Trophoblast cell (in vitro differentiated cells and primary cell): ENCODE measurements around the gene AHDC1.
A peak's percentile ranks its signal among the peaks of the same experiment; 100 is the strongest.

Experiments
- DNase-seq, 2 donors: peaks; one replicate each; pipeline ENCODE4 v3.0.0-alpha.2; 2016
- H2AFZ ChIP-seq: 2 replicates; pipeline ENCODE4 v1.6.1; 2013; ENCODE audit warnings: low read length, moderate library complexity, mild to moderate bottlenecking; ENCODE audit not compliant: insufficient read depth, poor library complexity
- H2AK5ac ChIP-seq: 2 replicates; pipeline ENCODE4 v1.6.1; 2013; ENCODE audit warnings: mild to moderate bottlenecking, low read length
- H2BK120ac ChIP-seq: 2 replicates; pipeline ENCODE4 v1.6.1; 2013; ENCODE audit warnings: low read length, mild to moderate bottlenecking, moderate library complexity; ENCODE audit not compliant: insufficient read depth, poor library complexity
- H2BK12ac ChIP-seq: 2 replicates; pipeline ENCODE4 v1.6.1; 2013; ENCODE audit warnings: mild to moderate bottlenecking, low read length, moderate library complexity
- H2BK5ac ChIP-seq: 2 replicates; pipeline ENCODE4 v1.6.1; 2013; ENCODE audit warnings: low read length, low read depth, moderate library complexity, mild to moderate bottlenecking; ENCODE audit not compliant: poor library complexity
- H3K14ac ChIP-seq: 2 replicates; pipeline ENCODE4 v1.6.1; 2013; ENCODE audit warnings: mild to moderate bottlenecking, low read length
- H3K18ac ChIP-seq: 2 replicates; pipeline ENCODE4 v1.6.1; 2013; ENCODE audit warnings: mild to moderate bottlenecking, low read length
- H3K23ac ChIP-seq: 2 replicates; pipeline ENCODE4 v1.6.1; 2013; ENCODE audit warnings: low read length
- H3K27ac ChIP-seq: 2 replicates; pipeline ENCODE4 v1.5.1; 2013; ENCODE audit warnings: low read depth, mild to moderate bottlenecking, inconsistent platforms, low read length, moderate library complexity
- H3K27me3 ChIP-seq: 2 replicates; pipeline ENCODE4 v1.6.1; 2013; ENCODE audit warnings: inconsistent platforms, mild to moderate bottlenecking, low read length, moderate library complexity; ENCODE audit not compliant: insufficient read depth
- H3K36me3 ChIP-seq, 2 experiments: 1 replicate in 1 of 2; 2 replicates in 1 of 2; pipeline ENCODE4 v1.6.1; 2013; ENCODE audit warnings: low read length in 2 of 2, mild to moderate bottlenecking in 2 of 2, moderate library complexity in 1 of 2; ENCODE audit not compliant: insufficient read depth in 2 of 2, control insufficient read depth in 1 of 2
- H3K4ac ChIP-seq: 2 replicates; pipeline ENCODE4 v1.6.1; 2013; ENCODE audit warnings: low read depth, mild to moderate bottlenecking, low read length, moderate library complexity
- H3K4me1 ChIP-seq, 2 experiments: 1 replicate in 1 of 2; 2 replicates in 1 of 2; pipeline ENCODE4 v1.6.1; 2013; ENCODE audit warnings: low read length in 2 of 2, mild to moderate bottlenecking in 2 of 2, moderate library complexity in 1 of 2; ENCODE audit not compliant: insufficient read depth in 2 of 2, control insufficient read depth in 1 of 2
- H3K4me2 ChIP-seq: 2 replicates; pipeline ENCODE4 v1.6.1; 2013; ENCODE audit warnings: inconsistent platforms, mild to moderate bottlenecking, low read length, moderate library complexity
- H3K4me3 ChIP-seq: 2 replicates; pipeline ENCODE4 v1.5.1; 2013; ENCODE audit warnings: mild to moderate bottlenecking, low read depth, low read length, inconsistent platforms
- H3K79me1 ChIP-seq: one replicate; pipeline ENCODE4 v1.6.1; 2013; ENCODE audit warnings: low read length
- H3K79me2 ChIP-seq: 2 replicates; pipeline ENCODE4 v1.6.1; 2013; ENCODE audit warnings: low read length, mild to moderate bottlenecking; ENCODE audit not compliant: control insufficient read depth, insufficient read depth, poor library complexity
- H3K9ac ChIP-seq: 2 replicates; pipeline ENCODE4 v1.6.1; 2013; ENCODE audit warnings: mild to moderate bottlenecking, low read length
- H3K9me3 ChIP-seq: 2 replicates; pipeline ENCODE4 v1.6.1; 2013; ENCODE audit warnings: low read depth, mild to moderate bottlenecking, control low read depth, inconsistent platforms, low read length; ENCODE audit not compliant: insufficient read depth
- H4K12ac ChIP-seq: 2 replicates; pipeline ENCODE4 v1.6.1; 2013; ENCODE audit warnings: low read depth, mild to moderate bottlenecking, low read length, moderate library complexity
- H4K8ac ChIP-seq: 2 replicates; pipeline ENCODE4 v1.6.1; 2013; ENCODE audit warnings: low read depth, mild to moderate bottlenecking, low read length, moderate library complexity
- H4K91ac ChIP-seq: one replicate; pipeline ENCODE4 v1.6.1; 2013; ENCODE audit warnings: low read depth, mild to moderate bottlenecking, low read length, moderate library complexity
- WGBS: extraction: QIAGEN DNeasy Blood & Tissue Kit; methylation state at CpG from one replicate; pipeline ENCODE4 v1.1.7; 2013; ENCODE audit warnings: missing lambda C conversion rate; ENCODE audit not compliant: insufficient read length, insufficient coverage; ENCODE audit errors: extremely low coverage; 5-methylcytosine and 5-hydroxymethylcytosine counted together

Gene AHDC1

GRCh38 chr1:27607239-27607804 lies 3.4 kb upstream of the AHDC1 start:
- peak overlapping the region; percentile 88 for H2BK120ac ChIP-seq
- peaks cover 14% of the 10 kb centered on the region for H3K79me2 ChIP-seq
- H4K12ac ChIP-seq = no peak overlapping the region
- no peaks in the 10 kb centered on the region for H3K36me3 ChIP-seq
- no peak overlapping the region for H3K9ac ChIP-seq
- peaks cover 35% of the 10 kb centered on the region for H3K79me1 ChIP-seq
- peak overlapping the region; percentile 41 for H3K4ac ChIP-seq
- H3K4me2 ChIP-seq = peak overlapping the region; percentile 46
- no peak overlapping the region for H3K23ac ChIP-seq
- H3K18ac ChIP-seq = peak overlapping the region; percentile 58
- WGBS = no CpG with 5 or more reads among the region's 11 CpGs
- peak overlapping the region; percentile 38 for H2AK5ac ChIP-seq
- H2BK12ac ChIP-seq = peak overlapping the region; percentile 85
- H3K14ac ChIP-seq = peak overlapping the region; percentile 44
- peak overlapping the region; percentile 90 for H2BK5ac ChIP-seq
- H4K91ac ChIP-seq = peak overlapping the region; percentile 78
- H4K8ac ChIP-seq = peak overlapping the region; percentile 12
- peaks cover 2% of the 10 kb centered on the region for H3K9me3 ChIP-seq
- H3K4me1 ChIP-seq = peaks cover 30% of the 10 kb centered on the region in 2 experiments
- H2AFZ ChIP-seq = no peak overlapping the region
- no peak for DNase-seq
- H3K4me3 ChIP-seq = no peak overlapping the region
- no peaks in the 10 kb centered on the region for H3K27me3 ChIP-seq
- peak overlapping the region; percentile 84 for H3K27ac ChIP-seq

- peaks cover 2% of the 10 kb centered on the region for H3K9me3 ChIP-seq
- no peak for DNase-seq
Observed at GRCh38 chr1:27606708-27607238, 2.8 kb upstream of the AHDC1 start.

GRCh38 chr1:27605796-27606707 lies 2.1 kb upstream of the AHDC1 start:
- Histone ChIP-seq H4K91ac (peak overlapping the region; percentile 67), H3K23ac (no peak overlapping the region), H3K18ac (no peak overlapping the region), H3K9me3 (peaks cover 2% of the 10 kb centered on the region), H2AK5ac (peak overlapping the region; percentile 25), H3K4me3 (no peak overlapping the region), H2BK5ac (peak overlapping the region; percentile 14), H3K4me1 (peaks cover 38 to 39% of the 10 kb centered on the region in 2 experiments), H4K12ac (no peak overlapping the region), H3K9ac (no peak overlapping the region), H2BK12ac (peak overlapping the region; percentile 85), H3K4ac (no peak overlapping the region), H3K27me3 (no peaks in the 10 kb centered on the region), H2BK120ac (peak overlapping the region; percentile 88), H4K8ac (no peak overlapping the region), H2AFZ (no peak overlapping the region), H3K14ac (no peak overlapping the region), H3K4me2 (peak overlapping the region; percentile 46), H3K27ac (peak overlapping the region; percentile 84), H3K79me1 (peaks cover 42% of the 10 kb centered on the region), H3K79me2 (peaks cover 25% of the 10 kb centered on the region), H3K36me3 (peaks cover 0 to 3% of the 10 kb centered on the region in 2 experiments)
- peak in 1 of 2 donors; percentile 62 for DNase-seq
- no CpG with 5 or more reads among the region's 11 CpGs for WGBS

More at GRCh38 chr1:27606708-27607238, 2.8 kb upstream of the AHDC1 start:
- H3K27ac ChIP-seq = peak overlapping the region; percentile 84
- peak overlapping the region; percentile 46 for H3K4me2 ChIP-seq
- WGBS = no CpG with 5 or more reads among the region's 3 CpGs
- H3K27me3 ChIP-seq = no peaks in the 10 kb centered on the region
- H2BK120ac ChIP-seq = peak overlapping the region; percentile 88
- peak overlapping the region; percentile 12 for H4K8ac ChIP-seq
- peak overlapping the region; percentile 90 for H2BK5ac ChIP-seq
- H3K4ac ChIP-seq = peak overlapping the region; percentile 41
- H2BK12ac ChIP-seq = peak overlapping the region; percentile 85
- H3K4me1 ChIP-seq = peaks cover 32 to 33% of the 10 kb centered on the region in 2 experiments
- H4K91ac ChIP-seq = peak overlapping the region; percentile 78
- H2AFZ ChIP-seq = no peak overlapping the region
- peaks cover 40% of the 10 kb centered on the region for H3K79me1 ChIP-seq
- H3K4me3 ChIP-seq = no peak overlapping the region
- H3K79me2 ChIP-seq = peaks cover 19% of the 10 kb centered on the region
- no peak overlapping the region for H3K23ac ChIP-seq
- peak overlapping the region; percentile 38 for H2AK5ac ChIP-seq
- peak overlapping the region; percentile 58 for H3K18ac ChIP-seq
- H3K9ac ChIP-seq = no peak overlapping the region
- H3K14ac ChIP-seq = peak overlapping the region; percentile 44
- no peaks in the 10 kb centered on the region for H3K36me3 ChIP-seq
- H4K12ac ChIP-seq = peak overlapping the region; percentile 2

- no peak overlapping the region for H3K4ac ChIP-seq
- no peak overlapping the region for H3K9ac ChIP-seq
- H3K27ac ChIP-seq = no peak overlapping the region
- H3K27me3 ChIP-seq = no peaks in the 10 kb centered on the region
- peaks cover 0 to 3% of the 10 kb centered on the region in 2 experiments for H3K36me3 ChIP-seq
- H3K18ac ChIP-seq = peak overlapping the region; percentile 13
- H2AK5ac ChIP-seq = peak overlapping the region; percentile 24
- no peak overlapping the region for H3K4me3 ChIP-seq
- H2BK120ac ChIP-seq = peak overlapping the region; percentile 1
- H4K91ac ChIP-seq = peak overlapping the region; percentile 73
- peak overlapping the region; percentile 66 for H2BK12ac ChIP-seq
- peaks cover 43 to 44% of the 10 kb centered on the region in 2 experiments for H3K4me1 ChIP-seq
- H3K79me1 ChIP-seq = peaks cover 42% of the 10 kb centered on the region
- H4K12ac ChIP-seq = no peak overlapping the region
- no peak overlapping the region for H4K8ac ChIP-seq
- no peak overlapping the region for H3K4me2 ChIP-seq
- no CpG with 5 or more reads among the region's 7 CpGs for WGBS
- H2AFZ ChIP-seq = no peak overlapping the region
- H2BK5ac ChIP-seq = peak overlapping the region; percentile 15
- peak overlapping the region; percentile 27 for H3K14ac ChIP-seq
- H3K23ac ChIP-seq = no peak overlapping the region
- no peaks in the 10 kb centered on the region for H3K9me3 ChIP-seq
- peaks cover 29% of the 10 kb centered on the region for H3K79me2 ChIP-seq
- no peak for DNase-seq
Observed at GRCh38 chr1:27605300-27605766, 1.4 kb upstream of the AHDC1 start.
